Frontal cortex (tissue), 4 donors: Measurements from ENCODE around the gene CDCA3. TPM values are rescaled to one million over a fixed set of nuclear protein-coding genes. Genes with fewer than 3 reads are reported as not detected.

Source experiments
- DNase-seq, 2 donors: peaks; one replicate each; pipeline ENCODE4 v3.0.0; 2012; ENCODE audit warnings: low spot score in 2 of 2
- FAIRE-seq: peaks from 2 replicates; lab custom pipeline; 2012; peaks lifted over from hg19 to GRCh38; lab: Jason Lieb, UNC
- total RNA-seq: library from RNA; depleted of rRNA; stranded (reverse); fragments of >200 nt; gene quantifications from one replicate; pipeline ENCODE4 v1.2.3, GENCODE V29; 2014
- donor health status: control.
- donor health status: control.
- donor health status: control.

Gene CDCA3
- total RNA-seq, 1 donor from 2014 or later = 2.9 TPM

DNA sequence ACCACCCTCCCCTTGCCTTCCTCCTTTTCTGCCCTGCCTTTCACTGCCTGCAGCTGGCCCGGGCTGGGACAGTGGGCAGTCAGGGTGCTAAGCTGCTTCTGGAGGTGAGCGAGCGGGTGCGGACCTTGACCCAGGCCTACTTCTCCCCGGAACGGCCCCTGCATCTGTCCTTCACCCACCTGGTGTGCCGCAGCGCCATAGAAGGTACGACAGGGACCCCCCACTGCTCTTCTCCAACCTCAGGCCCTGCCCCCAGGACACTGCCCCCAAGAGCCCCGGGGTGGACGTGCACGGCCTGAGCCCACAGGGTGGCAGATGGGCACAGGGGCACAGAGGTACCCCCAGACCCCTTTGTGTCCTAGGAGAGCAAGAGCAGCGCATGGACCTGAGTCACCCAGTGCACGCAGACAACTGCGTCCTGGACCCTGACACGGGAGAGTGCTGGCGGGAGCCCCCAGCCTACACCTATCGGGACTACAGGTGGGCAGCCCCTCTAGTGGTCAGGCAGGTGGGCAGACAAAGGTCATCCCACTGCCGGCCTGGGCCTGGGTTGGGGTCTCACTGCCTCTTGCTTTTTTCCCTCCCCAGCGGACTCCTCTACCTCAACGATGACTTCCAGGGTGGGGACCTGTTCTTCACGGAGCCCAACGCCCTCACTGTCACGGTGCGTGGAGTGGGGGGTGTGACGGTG, 13.6 kb downstream of the CDCA3 start:
- FAIRE-seq (no peak), DNase-seq (no peak)

DNA sequence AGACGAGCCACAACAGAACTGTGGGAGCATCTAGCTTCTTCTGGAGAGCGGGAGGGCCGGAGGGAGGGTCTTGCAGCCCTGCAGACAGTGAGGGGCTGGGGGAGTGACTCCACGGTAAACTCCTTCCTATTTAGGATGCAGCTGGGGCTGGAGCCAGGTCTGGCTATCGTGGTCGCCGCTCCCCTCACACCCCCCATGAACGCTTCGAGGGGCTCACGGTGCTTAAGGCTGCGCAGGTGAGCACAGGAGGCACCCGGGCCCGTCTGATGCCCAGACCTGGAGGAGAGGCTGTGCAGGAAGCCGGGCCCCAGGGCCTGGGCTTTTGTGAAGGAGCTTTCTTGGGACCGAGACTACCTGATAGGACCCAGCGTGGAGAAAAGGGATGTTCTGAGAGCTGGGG, 14.2 kb downstream of the CDCA3 start:
- FAIRE-seq (no peak), DNase-seq (no peak)

GRCh38 chr12:6834873-6835272, 16.2 kb downstream of the CDCA3 start:
- DNase-seq = no peak
- no peak for FAIRE-seq

- no peak for DNase-seq
- no peak for FAIRE-seq
These were observed 16.8 kb downstream of the CDCA3 start for GRCh38 chr12:6834254-6834653.

DNA sequence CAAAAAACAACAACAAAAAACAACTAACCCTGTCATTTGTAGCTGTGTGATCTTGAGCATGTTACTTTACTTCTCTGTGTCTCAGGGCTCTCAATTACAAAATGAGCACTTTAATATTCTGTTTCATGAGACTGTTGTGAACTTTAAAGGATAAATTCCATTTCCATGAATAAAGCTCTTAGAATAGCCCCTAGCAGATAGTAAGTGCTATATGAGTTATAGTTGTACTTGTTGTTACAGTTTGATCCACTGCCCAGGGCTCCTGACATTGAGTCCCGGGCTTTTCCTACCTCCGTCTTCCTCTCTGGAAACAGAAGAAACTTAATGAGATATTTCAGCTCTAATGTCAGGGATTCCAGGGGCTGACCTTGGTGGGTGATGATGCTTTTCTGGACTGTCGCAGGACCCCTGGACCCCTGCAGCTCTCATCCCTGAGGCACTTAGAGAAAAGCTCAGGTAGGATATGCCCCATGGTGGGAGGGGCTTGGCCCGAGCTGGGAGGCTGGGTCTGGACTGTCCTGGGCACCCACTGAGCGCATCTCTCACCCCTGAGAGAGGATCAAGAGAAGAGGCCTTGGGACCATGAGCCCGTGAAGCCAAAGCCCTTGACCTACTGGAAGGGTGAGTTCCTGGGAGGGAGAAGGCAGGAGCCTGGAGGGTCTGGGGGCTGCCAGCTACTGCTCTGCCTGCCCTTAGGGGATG, 17.7 kb downstream of the CDCA3 start:
- DNase-seq = no peak
- no peak for FAIRE-seq

GRCh38 chr12:6832125-6832524, 19.0 kb downstream of the CDCA3 start:
- no peak for DNase-seq
- no peak for FAIRE-seq

DNA sequence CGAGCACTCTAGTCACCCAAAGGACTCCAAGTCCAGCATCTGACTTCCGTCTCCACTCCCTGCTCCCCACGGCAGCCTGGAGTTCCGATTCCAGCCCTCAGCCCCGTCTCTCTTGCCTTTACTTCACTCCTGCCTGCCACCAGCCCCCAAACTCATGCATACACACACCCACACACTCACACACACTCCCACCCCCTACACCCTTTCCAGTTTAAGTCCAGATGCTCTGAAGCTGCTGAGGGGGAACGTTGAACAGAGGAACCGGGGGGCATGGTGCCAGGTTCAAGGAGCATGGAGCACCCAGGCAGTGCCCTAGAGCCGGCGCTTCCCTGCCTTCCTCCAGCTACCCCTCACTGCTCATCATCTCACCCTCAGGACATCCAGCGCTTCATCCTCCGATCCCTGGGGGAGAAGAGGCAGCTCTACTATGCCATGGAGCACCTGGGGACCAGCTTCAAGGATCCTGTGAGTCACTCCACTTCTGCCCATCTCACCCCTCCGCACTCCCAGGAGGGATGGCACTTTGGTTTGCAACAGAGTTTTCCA, 19.6 kb downstream of the CDCA3 start:
- DNase-seq (no peak), FAIRE-seq (no peak)

- no peak for DNase-seq
- FAIRE-seq = no peak
These were observed 20.1 kb downstream of the CDCA3 start for GRCh38 chr12:6830999-6831398.

GRCh38 chr12:6830286-6830890, 20.7 kb downstream of the CDCA3 start:
- FAIRE-seq (no peak), DNase-seq (no peak)

DNA sequence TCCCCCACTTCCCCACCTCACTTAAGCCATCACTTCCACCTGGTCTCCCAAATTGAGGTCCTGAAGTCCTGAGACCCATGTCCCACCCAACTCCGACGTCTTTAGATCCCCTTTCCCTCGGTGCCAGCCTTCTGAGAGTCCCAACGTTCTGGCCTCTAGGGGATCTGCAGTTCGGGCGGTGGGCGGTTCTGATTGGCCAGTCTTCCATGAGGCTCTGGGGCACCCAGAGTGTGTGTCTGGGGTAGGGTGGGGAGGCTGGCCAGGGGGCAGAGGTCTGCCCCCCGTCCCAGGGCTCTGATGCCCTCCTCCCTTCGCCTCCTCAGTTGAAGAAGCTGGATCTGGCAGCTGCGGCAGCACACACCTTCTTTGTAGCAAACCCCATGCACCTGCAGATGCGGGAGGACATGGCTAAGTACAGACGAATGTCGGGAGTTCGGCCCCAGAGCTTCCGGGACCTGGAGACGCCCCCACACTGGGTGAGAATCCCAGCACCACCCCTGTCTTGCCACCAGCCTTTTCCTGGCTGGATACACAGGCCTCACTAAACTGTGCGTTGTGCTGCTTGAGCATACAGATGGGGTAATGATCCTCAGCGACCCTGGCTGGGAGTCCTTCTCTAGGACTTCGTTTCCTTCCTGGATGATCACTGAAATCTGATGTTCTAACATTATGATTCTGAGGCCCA, 21.4 kb downstream of the CDCA3 start:
- FAIRE-seq (no peak), DNase-seq (no peak)

DNA sequence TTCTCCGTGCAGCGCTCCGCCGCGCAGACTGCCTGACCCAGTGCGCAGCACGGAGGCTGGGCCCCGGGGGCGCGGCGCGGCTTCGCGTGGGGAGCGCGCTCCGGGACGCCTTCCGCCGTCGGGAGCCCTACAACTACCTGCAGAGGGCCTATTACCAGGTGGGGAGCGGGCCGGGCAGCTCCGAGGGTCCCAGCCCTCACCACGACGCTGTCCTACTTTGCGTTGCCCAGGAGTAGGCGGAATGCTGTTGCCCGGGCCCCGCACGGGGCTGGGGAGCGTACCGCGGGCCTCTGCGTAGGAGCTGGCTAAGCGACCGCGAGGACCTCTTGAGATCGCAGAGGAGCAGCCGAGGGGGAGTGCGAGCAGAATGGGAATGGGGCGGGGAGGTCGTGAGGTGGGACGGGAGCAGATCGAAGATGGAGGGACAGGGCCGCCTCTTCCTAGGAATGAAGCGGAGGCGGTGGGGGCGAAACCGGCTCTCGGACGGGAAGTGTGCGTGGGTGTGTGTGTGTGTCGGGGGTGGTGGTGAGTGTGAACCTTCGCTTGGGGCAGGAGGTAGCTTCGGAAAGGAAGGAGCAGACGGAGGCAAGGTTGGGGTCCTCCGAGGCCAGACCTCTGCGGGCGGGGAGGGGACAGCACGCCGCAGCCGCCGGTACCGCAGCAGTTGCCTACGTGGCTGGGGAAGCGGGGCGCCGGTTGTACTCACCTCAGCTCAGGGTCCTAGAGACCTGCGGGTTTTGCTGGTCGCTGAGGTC, 22.1 kb downstream of the CDCA3 start:
- DNase-seq (peak in 1 of 2 donors; percentile 60), FAIRE-seq (no peak)

DNA sequence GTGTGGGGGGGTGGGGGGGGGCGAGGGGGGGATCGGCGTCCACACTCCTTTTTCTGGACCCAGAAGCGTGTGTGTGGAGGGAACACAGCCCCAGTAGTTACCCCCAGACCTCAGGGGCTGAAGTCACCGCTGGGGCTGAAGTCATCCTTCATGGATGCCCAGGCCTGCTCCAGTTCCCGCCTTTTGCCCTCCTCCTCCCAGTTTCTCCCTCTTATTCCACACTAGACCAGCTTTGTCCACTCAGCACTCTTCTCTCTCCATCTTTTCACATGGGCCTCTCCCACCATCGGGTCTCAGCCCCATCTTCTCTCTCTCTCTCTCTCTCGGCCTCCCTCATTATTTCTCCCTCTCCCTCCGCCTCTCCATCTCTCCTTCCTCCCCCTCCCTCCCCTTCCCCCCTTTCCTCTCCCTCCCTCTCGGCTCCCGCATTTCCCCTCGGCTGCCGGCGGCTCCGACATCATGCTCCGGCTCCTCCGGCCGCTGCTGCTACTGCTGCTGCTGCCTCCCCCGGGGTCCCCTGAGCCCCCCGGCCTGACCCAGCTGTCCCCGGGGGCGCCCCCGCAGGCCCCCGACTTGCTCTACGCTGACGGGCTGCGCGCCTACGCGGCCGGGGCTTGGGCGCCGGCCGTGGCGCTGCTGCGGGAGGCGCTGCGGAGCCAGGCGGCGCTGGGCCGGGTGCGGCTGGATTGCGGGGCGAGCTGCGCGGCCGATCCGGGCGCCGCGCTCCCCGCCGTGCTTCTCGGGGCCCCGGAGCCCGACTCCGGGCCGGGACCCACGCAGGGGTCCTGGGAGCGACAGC, 22.9 kb downstream of the CDCA3 start, which contains the start of gene P3H3:
P3H3 (plus strand) TSS at position 426 of the 799 bp plus-strand sequence; CDS start at position 460, 34 bp downstream.
- DNase-seq (peak; percentile 68 to 73), FAIRE-seq (no peak)

- DNase-seq (peak; percentile 80 to 84), FAIRE-seq (no peak)
These were observed 23.6 kb downstream of the CDCA3 start for GRCh38 chr12:6827437-6827911.

DNA sequence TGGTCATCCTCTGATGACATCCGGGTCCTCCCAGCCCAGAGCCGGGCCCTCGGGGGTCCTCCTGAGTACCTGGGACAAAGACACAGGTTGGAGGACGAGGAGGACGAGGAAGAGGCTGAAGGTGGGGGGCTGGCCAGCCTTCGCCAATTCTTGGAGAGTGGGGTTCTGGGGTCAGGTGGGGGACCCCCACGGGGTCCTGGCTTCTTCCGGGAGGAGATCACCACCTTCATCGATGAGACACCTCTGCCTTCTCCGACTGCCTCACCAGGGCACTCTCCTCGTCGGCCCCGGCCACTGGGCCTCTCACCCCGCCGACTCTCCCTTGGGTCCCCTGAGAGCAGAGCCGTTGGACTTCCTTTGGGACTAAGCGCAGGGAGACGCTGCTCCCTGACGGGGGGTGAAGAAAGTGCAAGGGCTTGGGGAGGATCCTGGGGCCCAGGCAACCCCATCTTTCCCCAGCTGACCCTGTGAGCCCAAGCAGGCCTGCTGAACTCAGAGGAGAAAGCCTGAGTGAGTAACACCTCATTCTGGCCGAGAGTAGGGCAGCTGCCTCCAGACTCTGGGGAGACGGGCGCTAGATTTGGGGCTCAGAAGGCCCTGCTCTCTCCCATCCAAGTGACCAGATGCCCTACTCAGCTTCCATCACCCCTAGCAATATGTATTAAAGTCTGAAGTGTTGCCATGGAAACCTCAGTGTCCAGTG, 24.2 kb downstream of the CDCA3 start:
- FAIRE-seq = no peak
- no peak for DNase-seq

- FAIRE-seq (no peak), DNase-seq (no peak)
These were observed 24.9 kb downstream of the CDCA3 start for GRCh38 chr12:6826125-6826733.

GRCh38 chr12:6825398-6826124, 25.5 kb downstream of the CDCA3 start:
- peak; percentile 88 to 93 for DNase-seq

DNA sequence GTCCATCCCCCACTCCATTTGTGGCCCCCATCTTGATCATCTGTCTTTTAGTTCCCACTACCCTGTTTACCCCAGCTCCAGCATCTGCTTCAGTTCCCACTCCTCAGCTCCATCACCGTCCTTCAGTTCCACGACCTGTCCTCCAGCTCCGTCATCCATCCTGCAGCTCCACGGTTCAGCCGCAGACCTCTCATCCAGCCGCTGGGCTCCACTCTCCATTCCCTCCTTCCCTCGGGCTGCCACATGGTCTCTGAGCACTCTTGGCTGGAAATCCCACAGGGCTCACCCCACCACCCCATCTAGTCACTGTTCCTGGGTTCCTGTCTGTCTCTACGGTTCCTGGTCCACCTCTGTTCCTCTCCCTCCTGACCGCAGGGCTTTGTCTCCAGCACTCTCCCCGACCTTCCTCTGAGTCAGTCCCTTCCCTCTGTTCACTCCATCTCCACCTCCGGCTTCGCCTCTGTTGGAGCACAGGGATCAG, 26.1 kb downstream of the CDCA3 start:
- no peak for DNase-seq
- no peak for FAIRE-seq

More at GRCh38 chr12:6825398-6826124, 25.5 kb downstream of the CDCA3 start:
- FAIRE-seq = no peak
